A673 (cell line): ENCODE data around the gene MMADHC. TPM values are rescaled to one million over a fixed set of nuclear protein-coding genes. Genes with fewer than 3 reads are reported as not detected.

ENCODE experiments used
- BruUV-seq: library from RNA; stranded (reverse); fragments of 400-500 nt; replicated peaks from 2 replicates; lab custom pipeline; 2021; lab: Mats Ljungman, UMichigan
- CTCF ChIA-PET: fragments of 300-600 bp; sonication (Branson Sonifier 250); formaldehyde crosslinking; loops from one replicate; lab custom pipeline; 2022; ENCODE audit warnings: antibody characterized with exemption; lab: Charles Lee
- POLR2A ChIA-PET: fragments of 300-600 bp; sonication (Branson Sonifier 250); formaldehyde crosslinking; loops from one replicate; lab custom pipeline; 2022; ENCODE audit warnings: antibody characterized with exemption; ENCODE audit not compliant: low non-redundant PET; lab: Charles Lee
- DNase-seq: peaks from one replicate; pipeline ENCODE4 v3.0.0-alpha.2; 2015; ENCODE audit warnings: low spot score
- H3K27ac ChIP-seq: fragments of 200-600 bp; sonication (generic); 2 replicates; pipeline ENCODE4 v1.5.1; 2016; ENCODE audit warnings: mixed run types, low read depth, mild to moderate bottlenecking, mixed read lengths, antibody characterized with exemption, low read length; ENCODE audit not compliant: poor library complexity, severe bottlenecking
- H3K27me3 ChIP-seq: fragments of 200-600 bp; sonication (generic); replicated peaks from 2 replicates; pipeline ENCODE4 v1.6.1; 2017; ENCODE audit warnings: mixed run types, low read depth, mild to moderate bottlenecking, mixed read lengths, antibody characterized with exemption, low read length; ENCODE audit not compliant: insufficient read depth, poor library complexity
- H3K36me3 ChIP-seq: fragments of 200-600 bp; sonication (generic); 2 replicates; pipeline ENCODE4 v1.6.1; 2016; ENCODE audit warnings: mixed run types, mild to moderate bottlenecking, mixed read lengths, antibody characterized with exemption, low read length; ENCODE audit not compliant: insufficient read depth, poor library complexity, severe bottlenecking
- H3K4me1 ChIP-seq: fragments of 200-600 bp; sonication (generic); 2 replicates; pipeline ENCODE4 v1.6.1; 2017; ENCODE audit warnings: mixed run types, mild to moderate bottlenecking, mixed read lengths, antibody characterized with exemption, low read length; ENCODE audit not compliant: insufficient read depth, poor library complexity, severe bottlenecking
- H3K4me3 ChIP-seq: fragments of 200-600 bp; sonication (generic); 2 replicates; pipeline ENCODE4 v1.5.1; 2016; ENCODE audit warnings: low read depth, mixed run types, mild to moderate bottlenecking, mixed read lengths, low read length; ENCODE audit not compliant: poor library complexity, severe bottlenecking
- H3K9me3 ChIP-seq: fragments of 200-600 bp; sonication (generic); 2 replicates; pipeline ENCODE4 v1.6.1; 2016; ENCODE audit warnings: mixed run types, low read depth, mild to moderate bottlenecking, mixed read lengths, antibody characterized with exemption, low read length; ENCODE audit not compliant: poor library complexity, severe bottlenecking
- EZH2 ChIP-seq: fragments of 200-600 bp; sonication (generic); IDR thresholded peaks from 2 replicates; pipeline ENCODE4 v1.6.1; 2017; ENCODE audit warnings: borderline replicate concordance, low read depth, mild to moderate bottlenecking, mixed read lengths, antibody characterized with exemption, low read length; ENCODE audit not compliant: poor library complexity, severe bottlenecking
- intact Hi-C: fragments of 100-400 bp; cut with micrococcal nuclease; formaldehyde crosslinking; loops from one replicate; pipeline ENCODE4 v1.10.0; 2022; ENCODE audit not compliant: unreplicated experiment
- total RNA-seq: library from RNA; stranded (reverse); gene quantifications from 2 replicates; pipeline ENCODE4 v1.2.3, GENCODE V29; 2021
- TF ChIP-seq, protein P1 (sequence below): fragments of 300-800, 200-600 bp; sonication (generic); conservative IDR thresholded peaks from 2 replicates; pipeline ENCODE4 v1.5.1; 2017; ENCODE audit warnings: low read depth, mild to moderate bottlenecking, antibody characterized with exemption, low read length, moderate library complexity, mixed read lengths

The MMADHC gene
- total RNA-seq, 1 experiment from 2014 or later = 124 TPM

DNA sequence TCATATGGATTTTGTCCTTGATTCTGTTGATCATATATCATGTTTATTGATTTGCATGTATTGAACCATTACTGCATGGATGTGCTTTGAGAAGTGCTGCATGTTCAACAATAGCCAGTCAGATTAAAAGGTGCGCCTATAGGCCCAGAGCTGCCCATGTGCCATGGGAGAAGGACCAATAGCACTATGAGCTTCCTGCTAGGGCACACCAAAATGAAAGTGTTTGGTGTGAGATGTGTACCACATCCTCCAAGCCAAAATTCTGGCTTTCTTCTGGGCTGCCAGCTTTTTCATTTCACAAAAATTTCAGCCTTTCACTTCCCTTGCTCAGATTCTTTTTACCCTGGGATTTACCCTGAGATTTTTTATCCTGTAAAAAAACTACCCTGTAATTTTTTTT, 34.8 kb upstream of the MMADHC start:
- no peak overlapping the region for H3K27ac ChIP-seq
- no peaks in the 10 kb centered on the region for H3K4me1 ChIP-seq
- ChIA-PET CTCF (no interaction called here), POLR2A (no interaction called here)
- intact Hi-C loops = no loop called here
- BruUV-seq = no TSS peak
- no peaks in the 10 kb centered on the region for H3K36me3 ChIP-seq
- H3K9me3 ChIP-seq = no peaks in the 10 kb centered on the region
- H3K27me3 ChIP-seq = no peaks in the 10 kb centered on the region
- DNase-seq = no peak
- TF ChIP-seq, protein P1, sequence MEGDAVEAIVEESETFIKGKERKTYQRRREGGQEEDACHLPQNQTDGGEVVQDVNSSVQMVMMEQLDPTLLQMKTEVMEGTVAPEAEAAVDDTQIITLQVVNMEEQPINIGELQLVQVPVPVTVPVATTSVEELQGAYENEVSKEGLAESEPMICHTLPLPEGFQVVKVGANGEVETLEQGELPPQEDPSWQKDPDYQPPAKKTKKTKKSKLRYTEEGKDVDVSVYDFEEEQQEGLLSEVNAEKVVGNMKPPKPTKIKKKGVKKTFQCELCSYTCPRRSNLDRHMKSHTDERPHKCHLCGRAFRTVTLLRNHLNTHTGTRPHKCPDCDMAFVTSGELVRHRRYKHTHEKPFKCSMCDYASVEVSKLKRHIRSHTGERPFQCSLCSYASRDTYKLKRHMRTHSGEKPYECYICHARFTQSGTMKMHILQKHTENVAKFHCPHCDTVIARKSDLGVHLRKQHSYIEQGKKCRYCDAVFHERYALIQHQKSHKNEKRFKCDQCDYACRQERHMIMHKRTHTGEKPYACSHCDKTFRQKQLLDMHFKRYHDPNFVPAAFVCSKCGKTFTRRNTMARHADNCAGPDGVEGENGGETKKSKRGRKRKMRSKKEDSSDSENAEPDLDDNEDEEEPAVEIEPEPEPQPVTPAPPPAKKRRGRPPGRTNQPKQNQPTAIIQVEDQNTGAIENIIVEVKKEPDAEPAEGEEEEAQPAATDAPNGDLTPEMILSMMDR = no peak
- TF ChIP-seq EZH2 = no peak
- no peak overlapping the region for H3K4me3 ChIP-seq

DNA sequence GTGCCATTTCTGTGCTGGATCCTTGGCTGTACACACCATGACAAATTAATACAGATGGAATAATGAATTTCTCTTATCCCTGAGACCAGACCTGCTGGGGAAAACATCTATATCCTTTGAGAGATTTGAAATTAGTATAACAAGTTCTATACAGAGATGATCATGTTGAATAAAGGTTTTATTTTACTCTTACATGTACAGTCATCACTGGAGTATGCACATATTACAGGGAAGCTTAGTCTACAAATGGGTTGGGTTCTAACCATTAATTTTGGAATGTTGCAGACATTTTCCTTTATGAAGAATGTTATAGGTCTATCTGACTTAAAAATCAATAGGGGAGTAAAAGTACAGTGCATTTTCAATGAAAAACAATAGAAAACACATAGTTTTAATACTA, 29.9 kb upstream of the MMADHC start:
- BruUV-seq = no TSS peak
- TF ChIP-seq EZH2 = no peak
- TF ChIP-seq, protein P1 = no peak
- Histone ChIP-seq H3K9me3 (no peaks in the 10 kb centered on the region), H3K27me3 (no peaks in the 10 kb centered on the region), H3K4me3 (no peak overlapping the region), H3K27ac (no peak overlapping the region), H3K4me1 (no peaks in the 10 kb centered on the region), H3K36me3 (no peaks in the 10 kb centered on the region)
- intact Hi-C loops = no loop called here
- no peak for DNase-seq
- ChIA-PET POLR2A (no interaction called here), CTCF (no interaction called here)

DNA sequence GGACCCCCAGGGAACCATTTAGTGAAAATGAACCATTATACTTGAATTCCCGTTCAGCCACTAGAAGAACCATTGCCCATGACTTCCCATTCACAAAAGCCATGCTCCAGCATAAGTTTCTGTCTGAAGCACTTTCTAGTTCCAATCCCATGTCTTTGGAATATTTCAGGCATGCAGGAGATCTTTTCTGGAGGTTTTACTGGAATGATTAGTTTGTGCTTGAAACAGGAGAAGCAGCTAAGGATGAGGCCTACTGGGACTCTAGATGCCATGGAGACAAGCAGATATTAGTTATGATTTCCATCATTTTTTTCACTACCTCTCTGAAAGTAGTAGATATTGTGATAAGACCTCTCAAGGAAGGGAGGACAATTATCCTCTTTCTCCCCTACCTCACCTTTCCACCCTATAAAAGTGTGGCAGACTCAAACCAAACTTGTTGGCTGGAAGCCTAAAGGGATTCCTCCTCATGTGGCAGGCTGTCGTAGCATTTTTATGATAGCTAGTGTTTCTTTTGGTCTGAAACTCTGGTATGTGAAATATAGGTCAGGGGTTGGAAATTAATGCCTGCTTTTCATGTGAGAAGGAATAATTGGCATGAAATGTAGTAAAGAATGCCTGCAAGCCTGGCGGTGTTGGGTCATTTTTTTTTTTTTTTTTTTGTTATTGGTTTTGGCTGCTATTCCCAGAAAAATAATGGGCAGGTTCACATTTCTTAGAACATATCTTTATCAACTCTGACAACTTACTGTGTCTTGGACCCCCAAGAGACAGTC, 29.3 kb upstream of the MMADHC start:
- ChIA-PET CTCF (no interaction called here), POLR2A (no interaction called here)
- no peaks in the 10 kb centered on the region for H3K9me3 ChIP-seq
- H3K36me3 ChIP-seq = no peaks in the 10 kb centered on the region
- DNase-seq = no peak
- H3K27ac ChIP-seq = no peak overlapping the region
- TF ChIP-seq, protein P1 = no peak
- TF ChIP-seq EZH2 = no peak
- H3K27me3 ChIP-seq = no peaks in the 10 kb centered on the region
- H3K4me1 ChIP-seq = no peaks in the 10 kb centered on the region
- intact Hi-C loops = no loop called here
- no TSS peak for BruUV-seq
- no peak overlapping the region for H3K4me3 ChIP-seq
